BLaER1 treated with 17β-estradiol and CSF1 and Interleukin-3, amounts not matched to agents 10 nM and 100 nM (cell line): ENCODE measurements around the gene AGFG1.
A peak's percentile ranks its signal among the peaks of the same experiment; 100 is the strongest.

ENCODE experiments used
- H3K27ac ChIP-seq, 11 experiments: shearing (Covaris generic); formaldehyde crosslinking; 2 replicates each; pipeline ENCODE4 v1.8.1; 2022
- H3K27me3 ChIP-seq, 11 experiments: shearing (Covaris generic); formaldehyde crosslinking; 2 replicates each; pipeline ENCODE4 v1.8.1; 2022
- H3K36me3 ChIP-seq, 11 experiments: shearing (Covaris generic); formaldehyde crosslinking; 2 replicates each; pipeline ENCODE4 v1.8.1; 2022
- H3K4me1 ChIP-seq, 10 experiments: shearing (Covaris generic); formaldehyde crosslinking; 2 replicates each; pipeline ENCODE4 v1.8.1; 2022
- H3K4me2 ChIP-seq, 11 experiments: shearing (Covaris generic); formaldehyde crosslinking; 2 replicates each; pipeline ENCODE4 v1.8.1; 2022
- H3K4me3 ChIP-seq, 10 experiments: shearing (Covaris generic); formaldehyde crosslinking; 2 replicates each; pipeline ENCODE4 v1.8.1; 2022
- H3K9ac ChIP-seq, 11 experiments: shearing (Covaris generic); formaldehyde crosslinking; 2 replicates each; pipeline ENCODE4 v1.8.1; 2022
- H3K9me3 ChIP-seq, 11 experiments: shearing (Covaris generic); formaldehyde crosslinking; replicated peaks in 1 of 11; 2 replicates each; pipeline ENCODE4 v1.8.1; 2022
- H4K20me1 ChIP-seq, 11 experiments: shearing (Covaris generic); formaldehyde crosslinking; 2 replicates each; pipeline ENCODE4 v1.8.1; 2022
- Cebpa-rat ChIP-seq, 11 experiments: shearing (Covaris generic); IDR thresholded peaks; 2 replicates each; pipeline ENCODE4 v1.8.1; 2022

The AGFG1 gene

DNA sequence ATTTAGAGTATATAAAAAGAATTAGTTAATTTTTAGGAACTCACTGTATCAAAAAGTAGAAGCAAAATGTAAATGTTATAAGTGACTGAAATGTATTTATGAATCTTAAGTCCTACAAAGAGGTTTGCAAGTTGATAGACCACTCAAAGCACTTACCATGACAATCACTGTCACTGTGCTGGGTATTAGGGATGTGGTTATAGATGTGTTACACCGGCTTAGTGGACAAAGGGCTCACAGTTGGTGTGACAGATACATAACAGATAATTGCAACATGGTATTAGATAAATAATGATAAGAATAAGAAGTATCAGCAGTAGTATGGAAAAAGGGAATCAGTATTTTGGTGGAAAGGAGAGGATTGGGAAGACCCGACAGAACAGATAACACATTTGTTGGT, 21.6 kb downstream of the AGFG1 start:
- Histone ChIP-seq H3K4me2 (no peak overlapping the region), H3K4me1 (peaks cover 0 to 26% (median 14%) of the 10 kb centered on the region in 10 experiments; a peak in 14 of 20 replicates), H3K27me3 (no peaks in the 10 kb centered on the region), H3K4me3 (no peak overlapping the region), H3K27ac (no peak overlapping the region), H3K9me3 (peaks cover 0 to 7% (median 0%) of the 10 kb centered on the region in 11 experiments; a peak in 1 of 22 replicates), H3K36me3 (peaks cover 45 to 77% (median 66%) of the 10 kb centered on the region in 11 experiments), H3K9ac (no peak overlapping the region), H4K20me1 (peaks cover 64 to 100% (median 99%) of the 10 kb centered on the region in 11 experiments)
- TF ChIP-seq Cebpa-rat (IDR thresholded peaks at IDR 0.05) = no peak

DNA sequence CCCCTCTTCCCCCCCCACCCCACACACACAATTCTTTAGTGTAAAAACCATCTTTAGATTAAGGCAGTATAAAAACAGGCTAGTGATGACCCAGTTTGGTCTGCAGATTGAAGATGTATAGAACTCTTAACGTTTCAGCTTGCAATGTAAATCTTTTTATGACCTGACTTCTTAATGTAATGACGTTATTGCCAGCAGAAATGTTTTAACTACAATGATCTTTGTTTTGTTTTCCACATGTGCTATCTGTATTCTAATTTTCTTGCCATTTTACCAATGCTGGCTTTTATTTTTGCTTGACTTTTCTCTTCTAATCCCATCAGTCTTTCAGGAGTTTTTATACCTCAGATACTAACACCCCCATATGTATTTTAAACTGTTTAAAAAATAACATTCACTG, 25.2 kb downstream of the AGFG1 start:
- Histone ChIP-seq H3K27me3 (no peaks in the 10 kb centered on the region), H4K20me1 (peaks cover 65 to 100% (median 99%) of the 10 kb centered on the region in 11 experiments), H3K4me3 (no peak overlapping the region), H3K4me1 (peaks cover 0 to 18% (median 8%) of the 10 kb centered on the region in 10 experiments; a peak in 13 of 20 replicates), H3K27ac (no peak overlapping the region), H3K36me3 (peaks cover 62 to 100% (median 91%) of the 10 kb centered on the region in 11 experiments), H3K9ac (no peak overlapping the region), H3K4me2 (no peak overlapping the region), H3K9me3 (peaks cover 0 to 5% (median 0%) of the 10 kb centered on the region in 11 experiments; a peak in 1 of 22 replicates)
- no peak for TF ChIP-seq Cebpa-rat (IDR thresholded peaks at IDR 0.05)

GRCh38 chr2:227499627-227500300, 27.8 kb downstream of the AGFG1 start:
- H3K4me2 ChIP-seq = no peak overlapping the region
- peaks cover 0 to 5% (median 0%) of the 10 kb centered on the region in 11 experiments; a peak in 1 of 22 replicates for H3K9me3 ChIP-seq
- peaks cover 41 to 98% (median 77%) of the 10 kb centered on the region in 11 experiments for H3K36me3 ChIP-seq
- no peak for TF ChIP-seq Cebpa-rat (IDR thresholded peaks at IDR 0.05)
- H3K4me3 ChIP-seq = no peak overlapping the region
- H3K27ac ChIP-seq = no peak overlapping the region
- no peaks in the 10 kb centered on the region for H3K27me3 ChIP-seq
- H4K20me1 ChIP-seq = peaks cover 74 to 100% (median 100%) of the 10 kb centered on the region in 11 experiments
- H3K4me1 ChIP-seq = peaks cover 0 to 39% (median 27%) of the 10 kb centered on the region in 10 experiments; a peak in 18 of 20 replicates
- H3K9ac ChIP-seq = no peak overlapping the region

DNA sequence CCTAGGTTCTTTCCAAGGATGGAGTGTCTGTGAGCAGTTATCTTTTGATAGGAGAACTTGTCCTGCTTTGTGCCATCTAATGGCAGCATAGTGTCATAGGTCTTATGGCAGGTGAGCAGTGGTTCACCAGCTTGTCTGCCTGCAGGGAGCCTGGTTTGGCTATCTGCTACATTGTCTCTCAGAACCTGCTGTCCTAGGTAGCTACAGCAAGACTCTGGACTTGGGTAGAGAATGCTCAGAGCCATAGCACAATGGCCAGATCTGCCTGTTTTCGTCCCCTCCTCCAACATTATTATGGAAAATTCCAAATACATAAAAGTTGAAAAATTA, 28.3 kb downstream of the AGFG1 start:
- Histone ChIP-seq H3K27ac (no peak overlapping the region), H3K4me1 (peaks cover under 1 to 43% (median 26%) of the 10 kb centered on the region in 10 experiments; a peak in 19 of 20 replicates), H3K4me2 (no peak overlapping the region), H3K9me3 (peaks cover 0 to 5% (median 0%) of the 10 kb centered on the region in 11 experiments; a peak in 1 of 22 replicates), H3K9ac (no peak overlapping the region), H3K27me3 (no peaks in the 10 kb centered on the region), H3K4me3 (no peak overlapping the region), H3K36me3 (peaks cover 36 to 93% (median 75%) of the 10 kb centered on the region in 11 experiments), H4K20me1 (peaks cover 72 to 100% (median 100%) of the 10 kb centered on the region in 11 experiments)
- no peak for TF ChIP-seq Cebpa-rat (IDR thresholded peaks at IDR 0.05)

DNA sequence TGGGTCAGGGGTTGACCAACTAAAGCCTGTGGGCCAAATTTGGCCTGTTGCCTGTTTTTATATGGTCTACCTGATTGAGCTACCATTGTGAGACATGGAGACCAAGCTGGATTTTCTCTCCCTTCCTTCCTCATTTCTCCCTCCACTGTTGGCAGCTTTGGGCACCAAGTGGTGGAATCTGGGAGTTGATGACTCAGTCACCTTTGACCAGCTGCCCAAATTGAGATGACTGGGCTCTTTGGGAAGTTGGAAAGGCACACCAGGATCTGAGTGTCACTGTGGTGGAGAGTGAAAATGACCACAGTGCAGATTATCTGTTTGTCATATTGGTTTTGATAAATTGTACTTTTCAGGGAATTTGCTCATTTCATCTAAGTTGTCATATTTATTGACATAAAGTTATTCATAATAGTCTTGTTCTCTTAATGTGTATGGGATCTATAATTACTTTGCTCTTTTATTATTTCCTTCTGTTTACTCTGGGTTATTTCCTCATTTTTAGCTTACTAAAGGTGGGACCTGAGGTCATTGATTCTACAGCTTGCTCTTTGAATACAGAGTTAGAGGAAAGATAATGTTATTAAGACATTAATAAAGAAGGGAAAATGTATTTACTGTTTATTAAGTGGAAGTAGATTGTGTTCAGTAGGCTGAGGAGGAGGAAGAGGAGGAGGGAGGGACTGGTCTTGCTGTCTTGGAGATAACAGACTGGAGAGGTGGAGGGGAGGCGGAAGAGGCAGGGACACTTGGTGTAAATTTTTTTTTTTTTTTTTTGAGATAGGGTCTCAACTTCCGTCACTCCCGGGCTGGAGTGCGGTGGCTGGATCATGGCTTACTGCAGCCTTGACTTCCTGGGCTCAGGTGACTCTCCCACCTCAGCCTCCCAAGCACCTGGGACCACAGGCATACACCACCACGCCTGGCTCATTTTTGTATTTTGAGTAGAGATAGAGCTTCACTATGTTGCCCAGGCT, 31.8 kb downstream of the AGFG1 start:
- Histone ChIP-seq H3K9ac (no peak overlapping the region), H4K20me1 (peaks cover 93 to 100% (median 100%) of the 10 kb centered on the region in 11 experiments), H3K4me1 (peaks cover 11 to 76% (median 28%) of the 10 kb centered on the region in 10 experiments), H3K36me3 (peaks cover 23 to 78% (median 54%) of the 10 kb centered on the region in 11 experiments), H3K9me3 (peaks cover 0 to 5% (median 0%) of the 10 kb centered on the region in 11 experiments; a peak in 1 of 22 replicates), H3K27me3 (no peaks in the 10 kb centered on the region), H3K27ac (peak overlapping the region in 1 of 11 experiments; percentile 23; a peak in 2 of 22 replicates), H3K4me3 (no peak overlapping the region), H3K4me2 (peak overlapping the region in 5 of 11 experiments; percentile 2 to 58 (median 43); a peak in 9 of 22 replicates)
- no peak for TF ChIP-seq Cebpa-rat (IDR thresholded peaks at IDR 0.05)

DNA sequence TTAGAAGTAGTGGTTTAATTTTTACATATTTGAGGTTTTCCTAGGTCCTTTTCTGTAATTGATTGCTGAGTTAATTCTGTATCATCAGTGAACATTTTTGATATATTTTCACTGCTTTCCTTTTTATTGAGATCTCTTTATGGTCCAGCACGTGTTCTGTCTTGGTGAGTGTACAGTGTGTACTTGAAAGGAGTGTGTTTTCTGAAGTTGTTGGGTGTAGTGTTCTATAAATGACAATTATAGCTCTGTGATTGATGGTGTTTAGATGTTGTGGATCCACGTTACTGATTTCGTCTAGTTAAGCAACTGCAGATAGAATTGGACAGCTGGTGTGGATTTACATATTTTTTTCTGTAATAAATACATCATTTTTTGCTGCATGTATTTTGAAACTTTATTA, 32.7 kb downstream of the AGFG1 start:
- Histone ChIP-seq H3K9ac (no peak overlapping the region), H3K4me1 (peaks cover 17 to 86% (median 36%) of the 10 kb centered on the region in 10 experiments), H3K4me3 (no peak overlapping the region), H3K4me2 (peak overlapping the region in 1 of 11 experiments; percentile 58; a peak in 2 of 22 replicates), H3K27me3 (no peaks in the 10 kb centered on the region), H3K27ac (no peak overlapping the region), H3K36me3 (peaks cover 21 to 68% (median 44%) of the 10 kb centered on the region in 11 experiments), H3K9me3 (peaks cover 0 to 5% (median 0%) of the 10 kb centered on the region in 11 experiments; a peak in 1 of 22 replicates), H4K20me1 (peaks cover 94 to 100% (median 100%) of the 10 kb centered on the region in 11 experiments)
- TF ChIP-seq Cebpa-rat (IDR thresholded peaks at IDR 0.05) = no peak

- H3K36me3 ChIP-seq = peaks cover 7 to 51% (median 32%) of the 10 kb centered on the region in 11 experiments; a peak in 21 of 22 replicates
- H3K27ac ChIP-seq = no peak overlapping the region
- TF ChIP-seq Cebpa-rat (IDR thresholded peaks at IDR 0.05) = no peak
- peaks cover 0 to 1% (median 0%) of the 10 kb centered on the region in 11 experiments; a peak in 1 of 22 replicates for H3K9me3 ChIP-seq
- peak overlapping the region in 5 of 11 experiments; percentile 2 to 38 (median 8); a peak in 4 of 22 replicates for H3K4me2 ChIP-seq
- H4K20me1 ChIP-seq = peaks cover 94 to 100% (median 100%) of the 10 kb centered on the region in 11 experiments
- H3K4me1 ChIP-seq = peaks cover 17 to 97% (median 47%) of the 10 kb centered on the region in 10 experiments
- H3K4me3 ChIP-seq = no peak overlapping the region
- no peaks in the 10 kb centered on the region for H3K27me3 ChIP-seq
- no peak overlapping the region for H3K9ac ChIP-seq
Measured at GRCh38 chr2:227506456-227506855, 34.5 kb downstream of the AGFG1 start.

GRCh38 chr2:227507963-227508362, 36.0 kb downstream of the AGFG1 start:
- TF ChIP-seq Cebpa-rat (IDR thresholded peaks at IDR 0.05) = no peak
- Histone ChIP-seq H3K27me3 (no peaks in the 10 kb centered on the region), H3K4me1 (peaks cover 17 to 97% (median 51%) of the 10 kb centered on the region in 10 experiments), H4K20me1 (peaks cover 95 to 100% (median 100%) of the 10 kb centered on the region in 11 experiments), H3K9me3 (no peaks in the 10 kb centered on the region), H3K27ac (no peak overlapping the region; a peak in 1 of 22 replicates), H3K36me3 (peaks cover 0 to 40% (median 18%) of the 10 kb centered on the region in 11 experiments; a peak in 15 of 22 replicates), H3K9ac (no peak overlapping the region), H3K4me2 (peak overlapping the region in 3 of 11 experiments; percentile 19 to 56 (median 38); a peak in 4 of 22 replicates), H3K4me3 (no peak overlapping the region)
